NK-92 treated with Interleukin-12 subunit alpha and Interleukin-12 subunit beta, amount 100 ng/mL, for 24 hours (cell line): ENCODE results near the gene LDLRAD3.

Experiments
- DNase-seq: peaks from one replicate; lab custom pipeline; 2025; lab: John Stamatoyannopoulos, UW

Gene LDLRAD3

DNA sequence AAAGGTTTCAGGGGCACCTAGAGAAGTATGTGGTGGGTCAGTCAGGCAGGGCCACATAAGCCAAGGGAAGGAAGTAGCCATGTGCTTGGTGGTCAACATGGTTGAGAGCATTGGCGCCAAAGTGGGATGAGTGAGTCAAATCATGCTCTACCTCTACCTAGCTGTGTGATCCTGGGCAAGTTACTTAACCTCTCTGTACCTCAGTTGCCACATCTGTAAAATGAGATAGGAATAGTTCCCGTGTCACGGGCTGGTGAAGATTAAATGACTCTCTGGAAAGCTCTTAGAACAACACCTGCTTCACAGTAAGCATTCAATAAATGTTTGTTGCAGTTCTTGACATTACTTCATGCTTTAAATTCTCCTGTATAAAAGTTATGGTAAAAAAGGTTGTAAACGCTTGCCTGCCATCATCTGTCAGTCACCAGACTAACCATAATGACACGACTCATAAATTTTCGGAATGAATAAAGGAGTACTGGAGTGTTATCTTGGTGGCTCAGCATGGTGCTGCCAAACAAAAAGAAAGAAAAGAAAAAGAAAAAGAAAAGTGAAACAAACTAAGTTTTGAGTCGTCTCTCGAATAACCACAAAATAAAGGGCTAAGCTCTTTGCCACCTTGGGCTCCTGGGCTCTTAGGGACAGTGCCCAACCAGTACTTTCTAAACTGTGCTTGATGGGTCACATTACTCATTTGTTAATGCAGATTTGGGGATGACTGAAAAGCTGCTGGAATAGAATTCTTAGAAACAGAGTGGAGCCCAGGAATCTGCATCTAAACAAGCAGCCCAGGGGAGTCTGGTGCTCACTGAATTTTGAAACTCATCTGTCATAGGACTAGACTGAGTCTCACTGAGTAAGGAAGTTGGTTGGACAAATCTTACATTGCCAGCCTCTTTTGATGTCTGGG, 107.6 kb downstream of the LDLRAD3 start:
- no peak for DNase-seq

DNA sequence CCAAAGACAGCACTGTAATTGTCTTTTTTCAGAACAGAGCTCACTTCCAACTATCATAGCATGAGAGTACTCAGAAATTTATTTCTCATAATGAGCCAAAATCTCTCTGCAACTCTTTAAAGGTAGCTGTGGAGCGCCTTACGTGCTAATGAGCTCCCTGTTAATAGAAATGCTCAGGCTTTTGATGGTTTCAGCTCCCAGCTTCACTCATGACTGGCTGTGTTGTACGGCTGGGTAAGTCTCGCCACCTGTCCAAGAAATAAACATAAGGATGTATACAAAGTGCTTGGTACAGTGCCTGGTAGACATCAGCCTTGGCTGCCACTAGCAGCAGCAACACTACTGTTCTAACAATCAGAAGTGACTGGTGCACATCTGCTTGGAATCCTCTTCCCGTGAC, 109.4 kb downstream of the LDLRAD3 start:
- no peak for DNase-seq

DNA sequence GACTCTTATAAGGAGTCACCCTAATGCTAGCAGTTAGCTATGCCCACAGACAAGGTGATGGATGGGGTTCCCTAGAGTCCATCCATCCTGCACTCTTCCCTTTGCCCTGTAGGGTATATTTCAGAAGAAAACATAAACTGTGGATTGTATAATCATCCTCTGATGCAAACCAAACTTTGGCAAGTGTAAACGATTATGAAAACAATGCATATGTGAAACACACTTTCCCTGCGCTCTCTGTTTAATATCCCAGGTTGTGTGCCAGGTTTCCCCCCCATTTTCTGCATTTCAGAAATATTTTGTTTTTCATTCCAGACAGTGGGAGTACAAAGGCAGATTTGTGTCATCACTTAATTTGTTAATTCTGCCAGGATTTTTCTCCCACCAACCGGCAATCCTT, 110.0 kb downstream of the LDLRAD3 start:
- no peak for DNase-seq

DNA sequence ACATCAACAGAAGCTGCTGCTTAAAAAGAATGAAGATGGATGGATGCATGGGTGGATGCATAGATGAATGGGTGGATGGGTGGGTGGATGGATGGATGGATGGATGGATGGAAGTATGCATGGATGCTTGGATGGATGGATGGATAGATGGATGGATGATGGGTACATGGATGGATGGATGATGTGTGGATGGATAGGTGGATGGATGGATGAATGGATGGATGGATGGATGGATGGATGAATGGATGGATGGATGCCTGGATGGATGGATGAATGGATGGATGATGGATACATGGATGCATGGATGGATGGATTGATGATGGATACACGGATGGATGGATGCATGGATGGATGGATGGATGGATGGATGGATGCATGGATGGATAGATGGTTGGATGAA, 110.8 kb downstream of the LDLRAD3 start:
- DNase-seq = no peak

DNA sequence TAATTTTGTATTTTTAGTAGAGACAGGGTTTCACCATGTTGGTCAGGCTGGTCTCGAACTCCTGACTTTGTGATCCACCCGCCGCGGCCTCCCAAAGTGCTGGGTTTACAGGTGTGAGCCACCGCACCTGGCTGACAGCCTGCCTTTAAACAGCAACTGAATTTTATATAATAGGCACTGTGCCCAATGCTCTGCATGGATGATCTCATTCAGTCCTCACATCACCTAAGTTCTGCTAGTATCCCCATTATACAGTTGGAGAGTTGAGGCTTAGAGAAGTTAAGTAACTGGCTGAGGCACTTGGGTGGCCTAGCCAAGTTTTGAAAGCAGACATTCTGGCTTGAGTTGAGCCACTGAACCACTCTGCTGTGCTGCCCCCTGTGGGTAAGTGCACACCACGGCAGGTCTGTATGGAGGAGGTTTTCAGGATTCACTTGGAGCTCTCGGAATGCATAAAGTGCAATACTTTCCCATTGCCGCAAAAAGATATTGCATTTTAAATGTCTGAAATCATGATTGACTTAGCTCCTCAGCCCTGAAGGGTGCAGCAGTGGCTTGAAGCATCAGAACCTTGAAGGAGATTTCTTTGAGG, 112.4 kb downstream of the LDLRAD3 start:
- DNase-seq = no peak

DNA sequence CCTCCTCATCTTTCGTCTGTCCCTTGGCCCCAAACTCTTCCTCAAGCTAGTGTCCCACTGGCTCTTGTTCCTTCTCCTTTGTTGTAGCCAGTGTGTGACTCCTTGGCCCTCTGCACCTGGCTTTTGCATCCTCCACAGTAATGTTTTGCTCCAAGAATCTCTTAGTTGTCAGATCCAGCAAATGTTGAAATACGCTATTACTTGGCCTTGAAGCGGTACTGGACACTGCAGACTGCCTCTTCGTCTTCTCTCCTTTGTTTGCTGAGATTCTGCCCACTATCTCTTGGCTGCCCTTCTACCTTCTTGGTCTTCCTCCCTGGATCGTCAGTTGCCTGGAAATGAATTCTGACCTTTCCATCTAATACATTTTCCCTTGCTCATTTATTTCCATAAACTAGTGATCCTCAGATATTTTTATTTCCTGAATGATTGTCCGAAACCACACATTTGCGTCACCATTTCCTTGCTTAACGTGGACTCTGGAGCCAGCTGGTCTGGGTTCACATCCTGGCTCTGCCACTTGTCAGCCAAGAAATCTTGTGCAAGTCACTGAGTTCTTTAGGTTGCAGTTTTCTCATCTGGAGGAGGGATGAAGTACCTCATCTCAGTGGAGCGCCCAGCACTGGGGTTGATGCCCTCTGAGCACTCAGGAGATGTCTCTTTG, 113.6 kb downstream of the LDLRAD3 start:
- no peak for DNase-seq

DNA sequence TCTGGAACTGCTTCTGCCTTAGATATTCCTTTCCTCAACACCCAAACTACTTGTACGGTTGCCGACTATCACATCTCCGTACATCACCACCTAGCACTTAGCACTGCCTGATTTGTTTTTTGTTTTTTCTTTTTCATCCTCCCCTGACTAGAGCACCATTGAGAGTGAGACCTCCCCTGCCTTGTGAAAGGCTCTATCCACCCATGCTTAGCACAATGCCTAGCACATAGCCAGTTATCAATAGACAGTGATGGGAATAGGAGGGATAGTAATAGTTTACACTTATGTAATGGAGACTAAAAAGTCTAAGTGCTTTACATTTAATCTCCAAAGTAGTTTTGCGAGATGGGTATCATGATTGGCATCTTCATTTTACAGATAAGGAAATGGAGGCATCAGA, 115.8 kb downstream of the LDLRAD3 start:
- no peak for DNase-seq

DNA sequence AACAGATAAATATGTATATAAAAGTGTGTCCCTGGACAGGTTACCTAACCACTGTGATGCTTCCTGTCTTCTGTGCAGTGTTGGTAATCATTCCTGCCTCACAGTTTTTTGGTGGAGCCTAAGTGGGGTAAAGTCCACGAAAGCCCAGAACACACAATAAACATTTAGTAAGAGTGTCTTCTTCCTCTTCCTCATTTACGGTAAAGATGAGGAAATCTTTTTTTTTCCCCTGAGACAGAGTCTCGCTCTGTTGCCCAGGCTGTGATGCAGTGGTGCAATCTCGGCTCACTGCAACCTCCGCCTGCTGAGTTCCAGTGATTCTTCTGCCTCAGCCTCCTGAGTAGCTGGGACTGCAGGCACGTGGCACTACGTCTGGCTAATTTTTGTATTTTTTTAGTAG, 117.1 kb downstream of the LDLRAD3 start:
- no peak for DNase-seq

DNA sequence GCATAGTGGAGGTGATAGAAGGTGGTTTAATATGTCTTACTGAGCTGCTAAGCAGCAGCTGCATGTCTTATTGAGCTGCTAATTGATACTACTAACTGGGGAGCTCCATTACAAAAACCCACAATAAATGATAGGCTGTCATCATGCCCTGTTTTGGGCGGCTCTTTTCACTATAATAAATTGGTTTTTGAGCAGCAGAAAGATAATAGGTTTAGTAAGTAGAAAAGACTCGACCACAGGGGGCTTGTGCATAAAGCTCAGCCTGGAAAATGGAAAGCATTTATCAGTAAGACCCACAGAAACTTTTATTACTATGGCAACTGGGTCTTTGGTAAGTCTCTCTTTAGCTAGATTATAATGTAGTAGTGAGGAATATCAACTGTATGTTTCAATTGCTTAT, 117.6 kb downstream of the LDLRAD3 start:
- no peak for DNase-seq

DNA sequence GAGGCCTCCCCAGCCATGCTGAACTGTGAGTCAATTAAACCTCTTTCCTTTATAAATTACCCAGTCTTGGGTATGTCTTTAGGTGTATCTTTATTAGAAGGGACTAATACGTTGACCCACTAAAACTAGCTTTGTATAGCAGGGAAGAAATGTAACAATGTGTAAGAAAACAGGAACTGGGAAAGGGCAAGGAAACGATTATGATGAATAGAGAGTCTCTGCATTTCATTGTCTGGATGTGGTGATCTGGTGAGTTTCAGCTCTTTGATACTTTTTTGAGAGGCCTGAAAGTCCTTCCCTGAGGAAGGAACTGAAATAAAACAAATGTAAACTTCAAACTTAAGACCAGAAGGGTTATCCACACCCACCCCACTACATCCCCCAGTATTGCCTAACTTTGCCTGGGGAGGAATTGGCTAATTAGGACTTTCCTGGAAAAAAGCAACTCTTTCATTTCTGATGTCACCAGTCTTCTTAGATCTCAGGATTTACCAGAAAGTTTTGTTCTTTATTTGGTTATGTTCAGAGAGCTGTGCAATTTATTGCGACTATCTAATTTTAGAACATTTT, 119.0 kb downstream of the LDLRAD3 start:
- DNase-seq = no peak

DNA sequence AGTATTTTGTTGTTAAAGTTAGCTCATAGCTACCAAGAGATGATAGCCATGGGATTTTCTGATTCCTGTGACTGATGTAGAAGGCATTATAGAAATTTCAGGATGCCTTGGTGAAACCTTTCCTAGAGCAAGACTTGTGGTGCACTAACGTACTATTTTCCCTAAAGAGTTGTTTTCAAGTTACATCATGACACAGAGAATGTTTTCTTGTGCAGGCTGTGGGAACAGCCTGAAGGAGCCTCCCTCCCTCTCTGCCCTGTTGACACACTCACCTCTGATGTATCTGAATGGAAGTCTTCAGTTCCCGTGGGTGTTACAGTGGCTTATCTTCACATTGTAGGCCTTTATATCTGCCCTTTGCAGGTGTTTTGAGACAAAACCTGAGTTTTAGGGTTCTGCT, 121.6 kb downstream of the LDLRAD3 start:
- no peak for DNase-seq

DNA sequence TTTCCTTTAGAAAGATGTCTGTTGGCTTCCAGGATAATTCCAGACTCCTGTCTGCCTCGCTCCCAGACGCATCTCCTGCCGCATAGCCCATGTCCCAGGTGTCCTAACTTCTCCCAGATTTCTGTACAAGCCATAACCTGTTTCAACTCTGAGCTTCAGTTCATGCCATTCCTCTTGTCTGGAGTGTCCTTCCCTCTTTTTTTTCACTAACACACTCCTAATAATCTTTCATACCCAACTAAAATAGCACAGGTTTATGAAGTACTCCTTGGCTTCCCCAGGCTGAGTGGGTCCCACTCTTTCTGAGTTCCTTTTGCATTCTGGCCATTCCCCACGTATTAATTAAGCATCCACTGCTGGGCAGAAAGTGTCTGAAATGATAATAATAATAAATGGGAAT, 123.0 kb downstream of the LDLRAD3 start:
- DNase-seq = no peak

DNA sequence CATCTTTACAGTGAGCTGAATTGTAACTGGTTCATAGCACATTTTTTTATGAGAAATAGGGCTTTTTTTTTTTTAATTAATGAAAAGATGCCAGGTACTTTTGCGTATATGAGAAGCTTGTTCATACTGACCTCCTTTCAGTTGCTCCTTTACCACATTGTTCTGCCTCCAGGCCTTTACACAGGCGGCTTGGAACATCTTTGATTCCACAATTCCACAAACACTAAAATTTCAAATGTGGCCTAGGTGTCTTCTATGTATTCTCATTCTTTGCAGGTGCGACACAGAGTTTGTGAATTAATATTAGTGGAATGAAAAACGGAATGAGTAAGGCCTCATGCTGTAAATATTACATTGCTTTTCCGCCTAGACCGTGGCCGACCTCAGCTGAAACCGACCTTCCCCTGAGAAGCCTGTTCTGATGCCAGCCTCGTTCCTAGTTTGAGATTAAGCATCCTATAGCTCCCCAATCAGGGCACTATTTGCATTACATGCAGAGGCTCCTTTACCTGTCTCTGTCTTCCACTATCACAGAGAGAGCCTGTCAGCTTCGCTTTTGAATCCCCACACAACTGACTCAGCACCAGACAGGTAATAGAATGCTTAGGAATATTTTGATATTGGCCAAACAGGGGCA, 125.8 kb downstream of the LDLRAD3 start:
- DNase-seq = no peak

DNA sequence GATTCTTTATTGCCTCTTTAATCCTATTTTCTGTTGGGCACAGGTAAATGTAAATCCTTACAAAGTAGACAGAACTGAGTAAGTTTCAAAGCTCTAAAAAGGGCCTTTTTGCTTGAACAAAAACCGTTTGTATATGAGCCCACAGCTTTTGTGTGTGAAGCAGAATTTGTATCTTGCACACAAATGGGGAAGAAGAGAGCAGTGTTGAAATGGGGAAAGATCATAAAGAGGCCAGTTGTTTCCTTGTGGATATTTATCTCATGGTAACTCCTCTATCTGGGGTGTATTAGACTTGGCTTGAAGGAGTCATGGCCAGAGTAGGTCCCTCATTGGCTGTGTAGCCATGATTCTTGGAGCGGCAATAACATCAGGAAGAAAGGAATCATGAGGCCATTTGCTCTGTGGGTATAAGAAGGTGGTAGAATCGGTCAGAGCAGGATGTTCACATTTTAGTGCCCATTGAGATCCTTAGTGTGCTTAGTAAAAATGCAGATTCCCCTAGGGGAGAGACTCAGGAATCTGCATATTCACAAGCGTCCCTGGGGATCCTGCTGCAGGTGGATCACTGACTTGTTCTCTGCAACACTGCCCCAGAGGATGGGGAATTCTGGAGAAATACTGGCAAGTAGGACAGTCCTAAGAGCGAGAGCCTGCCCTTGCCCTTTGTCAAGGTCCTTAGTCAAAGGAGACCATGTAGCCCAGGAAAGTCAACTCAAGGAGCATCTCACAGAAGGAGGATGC, 126.5 kb downstream of the LDLRAD3 start:
- no peak for DNase-seq

DNA sequence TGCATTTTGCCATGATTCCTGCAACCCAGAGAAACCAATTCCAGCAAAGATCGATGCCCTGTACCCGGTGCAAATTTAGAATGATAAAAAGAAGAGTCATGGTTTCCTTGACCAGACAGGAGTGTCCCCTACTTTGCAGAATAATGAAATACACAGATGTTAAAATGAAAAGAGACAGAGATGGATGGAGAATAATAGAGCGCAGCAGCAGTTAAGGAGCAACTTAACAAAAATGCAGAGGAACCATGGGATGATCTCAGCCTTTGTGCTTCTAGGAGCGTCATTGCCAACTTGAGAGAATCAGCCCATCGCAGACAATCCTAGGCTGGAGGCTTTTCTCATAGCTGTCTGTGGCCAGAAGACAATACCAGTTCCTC, 127.1 kb downstream of the LDLRAD3 start:
- no peak for DNase-seq

DNA sequence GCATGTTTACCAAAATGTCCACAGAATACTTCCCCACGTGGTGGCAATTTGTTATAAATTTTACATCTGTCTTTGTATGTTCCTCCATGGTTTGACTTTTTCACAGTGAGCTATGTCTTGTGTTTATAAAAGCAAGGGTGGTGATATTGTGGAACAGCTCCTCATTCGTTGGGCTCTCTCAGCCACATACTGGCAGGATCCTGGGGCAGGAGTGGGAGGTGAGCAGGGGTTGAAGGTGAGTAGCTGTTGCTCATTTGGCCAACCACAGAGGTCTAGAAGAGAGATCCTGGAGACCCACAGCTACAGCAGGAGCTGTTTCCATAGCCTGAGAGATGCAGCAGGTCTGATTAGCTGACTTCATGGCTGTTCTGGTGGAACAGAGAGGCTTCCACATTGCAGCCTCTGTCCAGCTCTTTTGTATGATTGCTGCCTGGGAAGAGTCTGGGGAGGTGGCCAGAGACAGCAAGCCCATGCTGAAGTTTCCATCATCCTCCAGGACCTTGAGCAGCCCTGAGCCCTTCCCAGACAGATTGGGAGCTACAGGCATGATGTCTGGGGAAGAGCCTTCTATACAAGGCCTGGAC, 128.1 kb downstream of the LDLRAD3 start:
- DNase-seq = no peak

DNA sequence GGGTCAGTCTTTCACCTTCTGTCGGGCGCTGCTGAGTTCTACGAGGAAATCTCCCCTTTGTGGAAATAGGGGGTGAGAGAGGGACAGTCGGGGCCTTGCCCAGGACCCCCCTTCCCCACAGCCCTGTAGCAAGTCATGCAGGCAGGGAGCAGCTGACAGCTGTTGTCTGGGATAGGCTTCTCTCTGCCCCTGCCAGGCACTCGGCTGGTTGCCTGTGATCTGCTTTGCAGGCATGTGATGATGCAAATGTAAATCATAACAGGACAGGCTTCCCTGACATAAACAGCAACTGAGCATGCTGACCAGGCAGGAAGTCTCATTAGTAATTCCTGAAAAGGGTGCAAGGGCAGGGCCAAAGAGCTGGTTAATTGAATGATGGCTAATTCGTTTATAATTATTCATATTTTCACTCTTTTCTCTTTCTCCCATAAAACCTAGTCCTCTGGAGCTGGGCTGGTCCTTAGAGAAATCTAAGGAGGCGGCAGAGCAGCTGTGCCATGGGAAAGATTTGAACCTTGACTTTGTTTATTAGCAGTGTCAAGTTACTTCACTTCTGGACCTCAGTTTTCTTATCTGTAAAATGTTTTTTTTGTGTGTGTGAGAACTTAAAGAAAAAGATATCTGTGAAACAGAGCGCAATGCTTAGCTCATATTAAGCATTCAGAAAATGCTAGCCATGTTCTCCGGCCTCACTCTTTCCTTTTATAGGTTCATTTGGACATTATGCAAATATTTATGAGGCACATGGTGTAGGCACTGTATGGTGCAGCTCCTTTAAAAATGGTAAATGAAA, 129.7 kb downstream of the LDLRAD3 start:
- no peak for DNase-seq

DNA sequence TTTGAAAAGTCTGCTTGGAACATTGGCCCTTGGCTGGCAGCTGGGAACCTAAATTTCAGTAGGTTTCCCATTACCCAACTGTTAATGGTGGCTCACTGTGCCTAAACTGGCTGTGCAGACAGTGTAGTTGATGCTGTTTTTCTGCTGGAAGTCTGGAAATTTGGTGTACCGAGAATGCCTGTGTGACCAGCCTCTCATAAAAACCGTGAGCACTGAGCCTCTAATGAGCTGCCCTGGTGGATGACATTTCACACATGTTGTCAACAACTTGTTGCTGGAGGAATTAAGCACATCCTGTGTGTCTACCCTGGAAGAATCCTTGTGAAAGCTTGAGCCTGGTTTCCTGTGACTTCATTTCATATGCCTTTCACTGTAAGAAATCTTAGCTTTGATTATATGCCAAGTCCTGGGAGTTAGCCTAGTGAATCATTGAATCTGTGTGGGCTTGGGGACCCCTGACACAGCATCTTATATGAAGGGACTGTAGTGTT, 131.1 kb downstream of the LDLRAD3 start:
- no peak for DNase-seq

DNA sequence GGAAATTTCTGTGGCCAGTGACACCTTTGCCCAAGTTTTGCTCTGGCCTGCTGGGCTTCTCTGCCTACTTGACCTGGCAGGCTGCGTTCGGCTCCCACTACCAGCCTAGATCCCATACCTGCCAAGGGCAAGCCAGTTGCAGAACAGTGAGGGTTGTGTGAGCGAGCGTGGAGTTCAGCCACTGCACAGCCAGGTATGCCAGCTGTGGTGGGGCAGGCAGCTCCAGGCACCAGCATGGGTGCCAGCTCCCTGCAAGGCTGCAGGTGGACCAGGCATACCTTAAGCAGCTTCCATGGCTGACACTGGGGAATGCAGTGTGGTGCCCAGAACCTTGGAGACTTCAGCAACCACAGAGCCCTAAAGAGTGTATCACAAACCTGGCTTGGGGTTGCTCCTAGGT, 133.5 kb downstream of the LDLRAD3 start:
- no peak for DNase-seq
